ENCODE measurements around the gene SMCP.

The SMCP gene

DNA sequence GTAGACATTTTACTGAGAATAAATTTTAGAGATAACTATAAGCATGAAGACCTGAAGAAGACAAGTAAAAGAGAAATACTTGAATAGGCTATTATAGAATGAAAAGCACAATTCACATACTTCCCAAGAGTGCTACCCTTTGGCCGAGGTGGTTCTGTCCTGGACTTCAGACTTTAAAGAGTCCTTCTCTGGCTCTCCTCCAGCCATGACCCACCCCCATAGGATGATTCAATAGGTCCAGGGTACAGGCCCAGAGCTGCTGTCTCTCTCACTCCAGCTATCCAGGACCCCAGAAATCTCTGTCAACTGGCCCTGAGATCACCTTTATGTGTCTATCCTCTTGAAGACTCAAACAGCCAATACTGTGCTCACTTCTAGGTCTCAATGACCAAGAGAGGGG, 1.3 kb upstream of the SMCP start:
- H3K36me3 ChIP-seq (ENCODE audit: control insufficient read depth, insufficient read depth, low read length): no peaks in the 10 kb centered on the region
- H3K27me3 ChIP-seq (ENCODE audit: control insufficient read depth, insufficient read depth, low read length): no peaks in the 10 kb centered on the region
- H3K79me2 ChIP-seq: no peaks in the 10 kb centered on the region
- H3K27ac ChIP-seq: no peak overlapping the region
- no peak overlapping the region for H3K4me3 ChIP-seq (ENCODE audit: low read depth, low read length)
- H3K9ac ChIP-seq: no peak overlapping the region
- no peaks in the 10 kb centered on the region for H3K4me1 ChIP-seq
- no peaks in the 10 kb centered on the region for H3K9me3 ChIP-seq (ENCODE audit: control insufficient read depth, low read length)
- no peak overlapping the region for H3K4me2 ChIP-seq (ENCODE audit: low read length)
- TF ChIP-seq, protein P1, sequence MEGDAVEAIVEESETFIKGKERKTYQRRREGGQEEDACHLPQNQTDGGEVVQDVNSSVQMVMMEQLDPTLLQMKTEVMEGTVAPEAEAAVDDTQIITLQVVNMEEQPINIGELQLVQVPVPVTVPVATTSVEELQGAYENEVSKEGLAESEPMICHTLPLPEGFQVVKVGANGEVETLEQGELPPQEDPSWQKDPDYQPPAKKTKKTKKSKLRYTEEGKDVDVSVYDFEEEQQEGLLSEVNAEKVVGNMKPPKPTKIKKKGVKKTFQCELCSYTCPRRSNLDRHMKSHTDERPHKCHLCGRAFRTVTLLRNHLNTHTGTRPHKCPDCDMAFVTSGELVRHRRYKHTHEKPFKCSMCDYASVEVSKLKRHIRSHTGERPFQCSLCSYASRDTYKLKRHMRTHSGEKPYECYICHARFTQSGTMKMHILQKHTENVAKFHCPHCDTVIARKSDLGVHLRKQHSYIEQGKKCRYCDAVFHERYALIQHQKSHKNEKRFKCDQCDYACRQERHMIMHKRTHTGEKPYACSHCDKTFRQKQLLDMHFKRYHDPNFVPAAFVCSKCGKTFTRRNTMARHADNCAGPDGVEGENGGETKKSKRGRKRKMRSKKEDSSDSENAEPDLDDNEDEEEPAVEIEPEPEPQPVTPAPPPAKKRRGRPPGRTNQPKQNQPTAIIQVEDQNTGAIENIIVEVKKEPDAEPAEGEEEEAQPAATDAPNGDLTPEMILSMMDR (IDR thresholded peaks at IDR 0.05): no peak
- H2AFZ ChIP-seq: no peak overlapping the region

DNA sequence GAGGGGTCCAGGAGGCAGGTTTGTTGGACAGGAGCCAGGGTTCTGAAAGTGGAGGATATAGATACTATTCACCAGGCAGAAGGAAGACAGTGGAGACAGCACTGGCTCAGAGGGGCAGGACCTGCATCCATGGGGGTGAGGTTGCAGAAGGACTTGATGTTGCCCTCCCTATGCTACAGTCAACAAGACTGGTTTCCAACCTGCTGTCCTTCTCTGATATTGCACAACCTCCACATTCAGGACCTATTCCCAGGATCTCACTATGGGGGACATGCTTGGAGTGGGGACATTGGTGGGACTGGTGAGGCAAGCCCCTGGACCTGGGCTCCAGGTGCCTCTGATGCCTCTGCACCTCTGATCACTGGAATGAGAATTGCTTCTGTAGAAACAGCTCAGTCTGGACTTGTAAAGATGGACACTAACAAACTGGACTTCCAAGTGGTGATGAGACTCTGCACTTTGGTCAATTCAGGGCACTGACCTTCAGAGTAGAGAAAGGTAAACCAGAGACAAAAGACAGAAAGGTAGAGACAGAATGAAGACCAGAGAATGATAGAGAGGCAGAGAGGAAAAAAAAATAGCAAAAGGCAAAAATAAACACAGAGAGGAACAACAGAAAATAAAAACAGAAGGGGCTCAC, 1.6 kb downstream of the SMCP start:
- no peaks in the 10 kb centered on the region for H3K36me3 ChIP-seq (ENCODE audit: control insufficient read depth, insufficient read depth, low read length)
- no peak overlapping the region for H2AFZ ChIP-seq
- H3K4me3 ChIP-seq (ENCODE audit: low read depth, low read length): no peak overlapping the region
- H3K9me3 ChIP-seq (ENCODE audit: control insufficient read depth, low read length): no peaks in the 10 kb centered on the region
- TF ChIP-seq, protein P1 (IDR thresholded peaks at IDR 0.05): no peak
- H3K27ac ChIP-seq: no peak overlapping the region
- no peaks in the 10 kb centered on the region for H3K79me2 ChIP-seq
- no peak overlapping the region for H3K4me2 ChIP-seq (ENCODE audit: low read length)
- no peak overlapping the region for H3K9ac ChIP-seq
- H3K4me1 ChIP-seq: no peaks in the 10 kb centered on the region
- no peaks in the 10 kb centered on the region for H3K27me3 ChIP-seq (ENCODE audit: control insufficient read depth, insufficient read depth, low read length)

DNA sequence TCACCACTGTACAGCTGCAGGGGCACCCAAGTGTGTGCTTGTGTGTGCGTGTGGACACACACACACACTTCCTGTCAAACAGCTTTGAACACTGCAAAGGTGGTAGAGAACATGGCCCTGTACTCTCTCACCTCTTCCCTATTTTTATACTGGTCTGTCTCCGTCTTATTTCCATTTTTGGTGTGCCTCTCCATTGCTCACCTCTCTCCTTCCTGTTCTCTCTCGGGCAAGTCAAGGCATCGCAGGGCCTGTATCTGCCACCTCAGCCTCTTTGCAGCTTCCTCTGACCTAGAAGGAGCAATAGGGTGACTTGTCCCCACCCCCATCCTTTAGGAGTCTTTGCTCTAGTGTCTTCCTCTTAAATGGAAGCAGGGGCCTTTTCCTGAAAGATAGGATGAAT, 2.2 kb downstream of the SMCP start:
- H3K4me3 ChIP-seq (ENCODE audit: low read depth, low read length): no peak overlapping the region
- no peaks in the 10 kb centered on the region for H3K36me3 ChIP-seq (ENCODE audit: control insufficient read depth, insufficient read depth, low read length)
- no peaks in the 10 kb centered on the region for H3K4me1 ChIP-seq
- no peak overlapping the region for H3K27ac ChIP-seq
- no peaks in the 10 kb centered on the region for H3K79me2 ChIP-seq
- H2AFZ ChIP-seq: no peak overlapping the region
- no peak overlapping the region for H3K4me2 ChIP-seq (ENCODE audit: low read length)
- no peaks in the 10 kb centered on the region for H3K27me3 ChIP-seq (ENCODE audit: control insufficient read depth, insufficient read depth, low read length)
- no peaks in the 10 kb centered on the region for H3K9me3 ChIP-seq (ENCODE audit: control insufficient read depth, low read length)
- H3K9ac ChIP-seq: no peak overlapping the region
- TF ChIP-seq, protein P1 (IDR thresholded peaks at IDR 0.05): no peak

DNA sequence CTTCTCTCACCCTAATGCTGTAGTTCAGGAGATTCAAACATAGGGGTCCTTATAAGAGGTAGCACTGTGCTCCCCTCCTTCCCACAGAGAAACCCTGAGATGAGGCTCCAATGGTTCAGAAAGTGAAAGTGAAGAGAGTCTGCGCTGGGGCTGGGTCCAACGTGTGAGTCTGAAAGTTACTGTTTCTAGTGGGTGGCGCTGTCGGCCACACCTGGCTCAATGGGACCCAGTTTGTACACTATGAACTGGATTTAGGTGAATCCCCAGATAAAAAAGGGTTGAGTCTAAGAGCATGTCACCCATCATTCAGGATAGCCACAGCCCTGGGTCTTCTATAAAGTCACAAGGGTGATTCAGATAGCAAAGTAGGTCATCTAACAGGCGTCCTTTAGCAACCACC, 2.8 kb downstream of the SMCP start:
- TF ChIP-seq, protein P1 (IDR thresholded peaks at IDR 0.05): no peak
- Histone ChIP-seq H3K27ac (no peak overlapping the region), H3K4me2 (ENCODE audit: low read length) (no peak overlapping the region), H2AFZ (no peak overlapping the region), H3K36me3 (ENCODE audit: control insufficient read depth, insufficient read depth, low read length) (no peaks in the 10 kb centered on the region), H3K79me2 (no peaks in the 10 kb centered on the region), H3K4me3 (ENCODE audit: low read depth, low read length) (no peak overlapping the region), H3K9ac (no peak overlapping the region), H3K27me3 (ENCODE audit: control insufficient read depth, insufficient read depth, low read length) (no peaks in the 10 kb centered on the region), H3K9me3 (ENCODE audit: control insufficient read depth, low read length) (no peaks in the 10 kb centered on the region), H3K4me1 (no peaks in the 10 kb centered on the region)

DNA sequence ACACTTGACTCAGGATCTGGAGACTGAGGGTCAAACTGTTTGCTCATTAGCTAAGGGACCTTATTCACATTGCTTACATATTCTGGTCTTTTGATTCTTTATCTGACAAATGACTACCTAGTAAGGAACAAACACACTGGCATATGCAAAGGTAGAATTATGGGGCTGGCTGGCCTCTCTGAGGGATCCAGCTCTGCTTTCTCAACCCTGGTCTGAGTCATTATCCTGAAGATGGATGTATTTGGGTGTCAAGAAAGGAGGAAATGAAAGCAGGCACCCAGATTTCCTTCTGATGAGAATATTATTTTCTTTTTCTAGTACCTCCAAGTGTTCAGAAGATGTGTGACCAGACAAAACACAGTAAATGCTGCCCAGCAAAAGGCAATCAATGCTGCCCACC, 6.0 kb downstream of the SMCP start:
- Histone ChIP-seq H3K36me3 (ENCODE audit: control insufficient read depth, insufficient read depth, low read length) (no peaks in the 10 kb centered on the region), H3K4me1 (no peaks in the 10 kb centered on the region), H3K79me2 (no peaks in the 10 kb centered on the region), H3K4me2 (ENCODE audit: low read length) (no peak overlapping the region), H3K27me3 (ENCODE audit: control insufficient read depth, insufficient read depth, low read length) (no peaks in the 10 kb centered on the region), H3K9me3 (ENCODE audit: control insufficient read depth, low read length) (no peaks in the 10 kb centered on the region), H2AFZ (no peak overlapping the region), H3K9ac (no peak overlapping the region), H3K4me3 (ENCODE audit: low read depth, low read length) (no peak overlapping the region), H3K27ac (no peak overlapping the region)
- TF ChIP-seq, protein P1 (IDR thresholded peaks at IDR 0.05): no peak
